BJ (cell line): ENCODE data around the gene SNRNP35. TPM values are rescaled to one million over a fixed set of nuclear protein-coding genes. Genes with fewer than 3 reads are reported as not detected.
"Not testable (repeated sequence)": the region's sequence is repeated elsewhere in the genome, so short reads cannot be mapped to it uniquely, and the experiment has no call there.

Source experiments
- CTCF ChIA-PET: fragments of 350-600 bp; formaldehyde crosslinking; extraction: SDS; loops from one replicate; lab custom pipeline; 2021; ENCODE audit warnings: antibody characterized with exemption, inconsistent platforms; lab: Yijun Ruan, JAX
- POLR2A ChIA-PET: fragments of 300-600 bp; sonication (Branson Sonifier 250); formaldehyde crosslinking; extraction: SDS; loops from one replicate; lab custom pipeline; 2021; ENCODE audit warnings: antibody characterized with exemption; lab: Charles Lee
- DNase-seq: peaks from one replicate; pipeline ENCODE4 v3.0.0-alpha.2; 2011; ENCODE audit warnings: low read depth
- H3K27me3 ChIP-seq: 2 replicates; pipeline ENCODE4 v1.6.0; 2011; ENCODE audit warnings: low read length; ENCODE audit not compliant: control insufficient read depth, insufficient read depth
- H3K36me3 ChIP-seq: 2 replicates; pipeline ENCODE4 v1.5.1; 2011; ENCODE audit warnings: low read length; ENCODE audit not compliant: control insufficient read depth, insufficient read depth
- H3K4me3 ChIP-seq: 2 replicates; pipeline ENCODE4 v1.5.1; 2011; ENCODE audit warnings: low read depth, mild to moderate bottlenecking, control low read depth, low read length
- polyA plus RNA-seq: library from polyadenylated mRNA; depleted of rRNA; stranded (reverse); fragments of >200 nt; gene quantifications from 2 replicates; pipeline ENCODE4 v1.2.3, GENCODE V29; 2011
- TF ChIP-seq, protein P1 (sequence below): IDR thresholded peaks from 2 replicates; pipeline ENCODE4 v1.5.1; 2011; ENCODE audit warnings: low read depth, mild to moderate bottlenecking, control low read depth, inconsistent platforms, low read length, moderate library complexity; ENCODE audit not compliant: insufficient read depth

Gene SNRNP35
- polyA plus RNA-seq, 1 experiment: 7.5 TPM

GRCh38 chr12:123491056-123491455 is 33.1 kb downstream of the SNRNP35 start:
- TF ChIP-seq, protein P1, sequence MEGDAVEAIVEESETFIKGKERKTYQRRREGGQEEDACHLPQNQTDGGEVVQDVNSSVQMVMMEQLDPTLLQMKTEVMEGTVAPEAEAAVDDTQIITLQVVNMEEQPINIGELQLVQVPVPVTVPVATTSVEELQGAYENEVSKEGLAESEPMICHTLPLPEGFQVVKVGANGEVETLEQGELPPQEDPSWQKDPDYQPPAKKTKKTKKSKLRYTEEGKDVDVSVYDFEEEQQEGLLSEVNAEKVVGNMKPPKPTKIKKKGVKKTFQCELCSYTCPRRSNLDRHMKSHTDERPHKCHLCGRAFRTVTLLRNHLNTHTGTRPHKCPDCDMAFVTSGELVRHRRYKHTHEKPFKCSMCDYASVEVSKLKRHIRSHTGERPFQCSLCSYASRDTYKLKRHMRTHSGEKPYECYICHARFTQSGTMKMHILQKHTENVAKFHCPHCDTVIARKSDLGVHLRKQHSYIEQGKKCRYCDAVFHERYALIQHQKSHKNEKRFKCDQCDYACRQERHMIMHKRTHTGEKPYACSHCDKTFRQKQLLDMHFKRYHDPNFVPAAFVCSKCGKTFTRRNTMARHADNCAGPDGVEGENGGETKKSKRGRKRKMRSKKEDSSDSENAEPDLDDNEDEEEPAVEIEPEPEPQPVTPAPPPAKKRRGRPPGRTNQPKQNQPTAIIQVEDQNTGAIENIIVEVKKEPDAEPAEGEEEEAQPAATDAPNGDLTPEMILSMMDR: no peak
- no peak for DNase-seq

DNA sequence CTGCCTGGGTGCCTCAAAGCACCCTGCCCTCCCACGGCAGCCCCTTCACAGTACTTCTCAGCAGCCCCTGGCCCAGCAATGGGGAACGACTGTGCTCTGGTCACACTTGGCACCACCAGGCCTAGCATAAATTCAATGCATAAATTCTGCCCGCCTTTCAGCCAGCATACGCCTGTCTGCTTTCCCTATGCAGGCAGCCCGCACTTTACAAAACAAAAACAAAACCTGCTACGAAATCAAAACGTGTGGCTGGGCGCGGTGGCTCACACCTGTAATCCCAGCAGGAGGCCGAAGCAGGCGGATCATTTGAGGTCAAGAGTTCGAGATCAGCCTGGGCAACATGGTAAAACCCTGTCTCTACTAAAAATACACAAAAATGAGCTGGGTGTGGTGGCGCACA is 33.5 kb downstream of the SNRNP35 start:
- ChIA-PET POLR2A (no interaction called here), CTCF (no interaction called here)
- no peaks in the 10 kb centered on the region for H3K27me3 ChIP-seq
- TF ChIP-seq, protein P1: no peak
- no peak overlapping the region for H3K4me3 ChIP-seq
- H3K36me3 ChIP-seq: peaks cover 4% of the 10 kb centered on the region; the same call in 1 of the 2 replicates
- no peak for DNase-seq

More at GRCh38 chr12:123491056-123491455, 33.1 kb downstream of the SNRNP35 start:
- no peaks in the 10 kb centered on the region for H3K27me3 ChIP-seq
- POLR2A ChIA-PET: no interaction called here
- CTCF ChIA-PET: no interaction called here
- H3K4me3 ChIP-seq: no peak overlapping the region
- H3K36me3 ChIP-seq: 0 out of 2 replicates have a peak, but pooled peaks cover 2% of the 10 kb centered on the region

DNA sequence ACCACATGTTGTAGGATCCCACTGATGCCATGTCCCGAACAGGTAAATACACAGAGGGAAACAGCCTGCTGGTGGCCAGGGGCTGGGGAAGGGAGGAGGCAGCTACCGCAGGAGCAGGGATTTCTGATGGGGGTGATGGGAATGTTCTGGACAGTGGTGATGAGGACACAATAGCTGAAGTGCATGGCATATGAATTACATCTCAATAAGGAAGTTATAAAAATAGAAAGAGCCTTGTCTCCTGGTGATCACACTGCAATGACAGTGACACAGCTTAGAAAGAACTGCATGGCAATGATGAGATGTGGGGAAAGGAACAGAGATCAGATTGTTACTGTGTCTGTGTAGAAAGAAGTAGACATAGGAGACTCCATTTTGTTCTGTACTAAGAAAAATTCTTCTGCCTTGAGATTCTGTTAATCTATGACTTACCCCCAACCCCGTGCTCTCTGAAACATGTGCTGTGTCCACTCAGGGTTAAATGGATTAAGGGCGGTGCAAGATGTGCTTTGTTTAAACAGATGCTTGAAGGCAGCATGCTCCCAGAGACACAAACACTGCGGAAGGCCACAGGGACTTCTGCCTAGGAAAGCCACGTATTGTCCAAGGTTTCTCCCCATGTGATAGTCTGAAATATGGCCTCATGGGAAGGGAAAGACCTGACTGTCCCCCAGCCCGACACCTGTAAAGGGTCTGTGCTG is 34.5 kb downstream of the SNRNP35 start:
- POLR2A ChIA-PET, CTCF ChIA-PET, H3K4me3 ChIP-seq, DNase-seq, H3K27me3 ChIP-seq, H3K36me3 ChIP-seq: not testable (repeated sequence)

- TF ChIP-seq, protein P1: no peak
- DNase-seq: no peak
- Histone ChIP-seq H3K36me3 (peaks cover 12% of the 10 kb centered on the region), H3K4me3 (no peak overlapping the region), H3K27me3 (no peaks in the 10 kb centered on the region)
- ChIA-PET CTCF (no interaction called here), POLR2A (no interaction called here)
Measured at GRCh38 chr12:123494124-123494851, 36.3 kb downstream of the SNRNP35 start.

GRCh38 chr12:123497065-123497464 is 39.1 kb downstream of the SNRNP35 start:
- DNase-seq: no peak
- TF ChIP-seq, protein P1: no peak
- Histone ChIP-seq H3K27me3 (no peaks in the 10 kb centered on the region), H3K36me3 (peaks cover 14% of the 10 kb centered on the region), H3K4me3 (no peak overlapping the region)
- ChIA-PET POLR2A (no interaction called here), CTCF (no interaction called here)
